PC-3 (cell line): ENCODE data around the gene PTPRN2.

Experiments used
- CTCF ChIP-seq: fragments of 300-600 bp; sonication (generic); conservative IDR thresholded peaks from 2 replicates; pipeline ENCODE4 v1.5.1; 2017; ENCODE audit warnings: antibody characterized with exemption, low read depth, mild to moderate bottlenecking, low read length
- EZH2 ChIP-seq: fragments of 300-600 bp; sonication (generic); IDR thresholded peaks from one replicate; pipeline ENCODE4 v1.6.1; 2017; ENCODE audit warnings: antibody characterized with exemption, mild to moderate bottlenecking, low read length; ENCODE audit not compliant: unreplicated experiment

- no peak for TF ChIP-seq CTCF
- no peak for TF ChIP-seq EZH2
These were observed 950.2 kb downstream of the PTPRN2 start for GRCh38 chr7:157637216-157637949.
